Mucosa of descending colon (tissue), 3 donors: ENCODE measurements around the gene PATJ. TPM values are rescaled to one million over a fixed set of nuclear protein-coding genes. Genes with fewer than 3 reads are reported as not detected.
A peak's percentile ranks its signal among the peaks of the same experiment; 100 is the strongest.

Experiments used
- ATAC-seq: fragments of 200-7000 bp; cut with Tn5 transposase; one replicate; pipeline ENCODE4 v1.9.1; 2020; ENCODE audit warnings: mild to moderate bottlenecking, moderate library complexity
- DNase-seq, 3 donors: peaks; one replicate each; pipeline ENCODE4 v3.0.0-alpha.2; 2020
- H3K36me3 ChIP-seq: fragments of 200-600 bp; one replicate; pipeline ENCODE4 v1.8.0; 2021; ENCODE audit warnings: low read depth, mild to moderate bottlenecking
- H3K4me1 ChIP-seq: fragments of 200-600 bp; one replicate; pipeline ENCODE4 v1.8.0; 2021; ENCODE audit warnings: low read depth, mild to moderate bottlenecking
- H3K4me3 ChIP-seq: fragments of 200-600 bp; one replicate; pipeline ENCODE4 v1.8.0; 2021; ENCODE audit warnings: mild to moderate bottlenecking
- H3K9me3 ChIP-seq: fragments of 200-600 bp; one replicate; pipeline ENCODE4 v1.8.0; 2021; ENCODE audit warnings: mild to moderate bottlenecking
- intact Hi-C, 2 donors: fragments of 100-400 bp; cut with DNase I in 1 of 2; cut with micrococcal nuclease in 1 of 2; formaldehyde crosslinking; loops; one replicate each; pipeline versions ENCODE4 v1.11.0 to v1.11.1; 2022; cut with DNase I, micrococcal nuclease
- total RNA-seq, 3 donors: library from RNA; stranded (reverse); fragmentation: NEBNext Ultra II Directional in 2 of 3; extraction: Animal tissue kit (Norgen Biotek cat#: 25700) in 2 of 3; gene quantifications; one replicate each; pipeline versions ENCODE4 v1.2.1 to v1.2.4, GENCODE V29; 2021 to 2023
- TF ChIP-seq, protein P1 (sequence below): fragments of 200-600 bp; IDR thresholded peaks from one replicate; pipeline ENCODE4 v1.8.0; 2022; ENCODE audit warnings: antibody characterized with exemption, mild to moderate bottlenecking
- donor health status: DM: no; HTN: no; CAD: no; lungs with moderate emphysema.
- donor health status: DM: no; HTN: no; CAD: no.
- donor health status: DM: no; HTN: yes; CAD: no.

PATJ gene
- total RNA-seq, 3 donors from 2014 or later: 58.6 to 112 (median 65.9) TPM

DNA sequence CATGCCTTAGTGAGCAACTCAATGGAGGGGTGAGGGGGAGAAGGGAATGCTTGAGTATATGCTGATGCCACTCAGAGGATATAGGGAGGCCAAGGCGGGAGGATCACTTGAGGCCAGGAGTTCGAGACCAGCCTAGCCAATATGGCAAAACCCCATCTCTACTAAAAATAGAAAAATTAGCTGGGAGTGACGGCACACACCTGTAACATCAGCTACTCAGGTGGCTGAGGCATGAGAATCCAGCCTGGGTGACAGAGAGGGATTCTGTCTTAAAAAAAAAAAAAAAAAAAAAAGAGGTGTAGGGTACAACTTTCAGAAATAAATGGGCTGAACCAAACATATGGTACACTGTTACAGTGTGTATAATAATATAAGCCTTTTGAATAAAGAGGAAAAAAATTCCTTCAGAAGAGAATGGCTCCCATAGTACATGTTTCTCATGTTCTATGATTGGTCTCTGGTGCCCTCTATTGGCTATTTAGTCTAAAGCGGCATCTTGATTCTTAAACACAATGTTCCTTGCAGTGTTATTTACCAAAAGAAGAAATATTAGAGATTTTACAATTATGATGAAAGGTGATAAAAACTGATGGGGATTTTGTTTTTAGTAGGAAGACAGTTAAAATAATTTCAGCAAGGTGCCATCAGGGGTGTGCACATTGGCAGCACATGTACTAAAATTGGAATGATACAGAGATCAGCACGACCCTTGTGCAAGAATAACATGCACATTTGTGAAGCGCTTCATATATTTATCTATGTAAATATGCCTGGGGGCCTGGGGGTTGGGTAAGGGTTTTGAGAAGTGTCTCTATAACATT lies 109.8 kb downstream of the PATJ start:
- DNase-seq (peak in 1 of 3 donors; percentile 50), ATAC-seq (peak; percentile 77)
- Histone ChIP-seq H3K4me1 (no peaks in the 10 kb centered on the region), H3K9me3 (no peaks in the 10 kb centered on the region), H3K36me3 (no peaks in the 10 kb centered on the region), H3K4me3 (no peak overlapping the region)
- intact Hi-C loops: no loop called here
- TF ChIP-seq, protein P1, sequence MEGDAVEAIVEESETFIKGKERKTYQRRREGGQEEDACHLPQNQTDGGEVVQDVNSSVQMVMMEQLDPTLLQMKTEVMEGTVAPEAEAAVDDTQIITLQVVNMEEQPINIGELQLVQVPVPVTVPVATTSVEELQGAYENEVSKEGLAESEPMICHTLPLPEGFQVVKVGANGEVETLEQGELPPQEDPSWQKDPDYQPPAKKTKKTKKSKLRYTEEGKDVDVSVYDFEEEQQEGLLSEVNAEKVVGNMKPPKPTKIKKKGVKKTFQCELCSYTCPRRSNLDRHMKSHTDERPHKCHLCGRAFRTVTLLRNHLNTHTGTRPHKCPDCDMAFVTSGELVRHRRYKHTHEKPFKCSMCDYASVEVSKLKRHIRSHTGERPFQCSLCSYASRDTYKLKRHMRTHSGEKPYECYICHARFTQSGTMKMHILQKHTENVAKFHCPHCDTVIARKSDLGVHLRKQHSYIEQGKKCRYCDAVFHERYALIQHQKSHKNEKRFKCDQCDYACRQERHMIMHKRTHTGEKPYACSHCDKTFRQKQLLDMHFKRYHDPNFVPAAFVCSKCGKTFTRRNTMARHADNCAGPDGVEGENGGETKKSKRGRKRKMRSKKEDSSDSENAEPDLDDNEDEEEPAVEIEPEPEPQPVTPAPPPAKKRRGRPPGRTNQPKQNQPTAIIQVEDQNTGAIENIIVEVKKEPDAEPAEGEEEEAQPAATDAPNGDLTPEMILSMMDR: peak; percentile 34

DNA sequence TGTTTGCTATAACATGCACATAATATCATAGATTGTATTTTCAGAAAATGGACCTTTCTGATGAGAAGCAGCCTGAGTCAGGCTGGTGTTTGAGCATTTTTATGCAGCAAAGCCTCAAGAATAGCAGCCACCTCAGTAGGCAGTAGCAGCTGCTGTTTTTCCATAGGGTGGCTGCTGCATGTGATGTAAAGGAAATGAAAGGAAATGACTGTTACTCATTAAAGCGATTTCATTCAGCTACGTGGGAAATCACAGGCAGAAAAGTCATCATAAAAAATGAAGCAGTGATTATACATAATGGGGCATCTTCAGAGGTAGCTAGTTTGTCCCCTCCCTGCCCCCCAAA lies 110.4 kb downstream of the PATJ start:
- intact Hi-C loops: no loop called here
- ATAC-seq (no peak), DNase-seq (no peak)
- no peaks in the 10 kb centered on the region for H3K9me3 ChIP-seq
- no peak overlapping the region for H3K4me3 ChIP-seq
- TF ChIP-seq, protein P1: no peak
- no peaks in the 10 kb centered on the region for H3K36me3 ChIP-seq
- H3K4me1 ChIP-seq: no peaks in the 10 kb centered on the region

DNA sequence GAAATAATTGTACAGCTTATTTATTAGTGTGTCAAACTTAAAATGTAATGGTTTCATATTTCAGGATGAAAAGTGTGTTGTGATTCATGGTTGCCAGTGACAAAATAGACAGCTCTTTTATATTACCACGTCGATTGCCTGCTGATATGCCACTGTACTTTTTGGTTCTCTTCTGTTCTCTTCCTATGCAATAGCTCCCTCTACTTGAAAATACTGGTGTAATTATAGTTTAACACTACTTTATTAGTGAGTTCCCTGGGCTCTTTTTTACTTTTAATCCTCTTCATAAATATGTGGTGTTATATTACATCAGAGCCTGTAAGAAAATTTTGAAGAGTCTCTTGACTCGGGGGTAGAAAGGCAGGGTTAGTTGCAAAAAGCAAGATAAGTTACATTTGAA lies 111.3 kb downstream of the PATJ start:
- intact Hi-C loops: no loop called here
- TF ChIP-seq, protein P1: no peak
- no peaks in the 10 kb centered on the region for H3K9me3 ChIP-seq
- ATAC-seq (no peak), DNase-seq (no peak)
- no peaks in the 10 kb centered on the region for H3K36me3 ChIP-seq
- H3K4me1 ChIP-seq: no peaks in the 10 kb centered on the region
- no peak overlapping the region for H3K4me3 ChIP-seq

DNA sequence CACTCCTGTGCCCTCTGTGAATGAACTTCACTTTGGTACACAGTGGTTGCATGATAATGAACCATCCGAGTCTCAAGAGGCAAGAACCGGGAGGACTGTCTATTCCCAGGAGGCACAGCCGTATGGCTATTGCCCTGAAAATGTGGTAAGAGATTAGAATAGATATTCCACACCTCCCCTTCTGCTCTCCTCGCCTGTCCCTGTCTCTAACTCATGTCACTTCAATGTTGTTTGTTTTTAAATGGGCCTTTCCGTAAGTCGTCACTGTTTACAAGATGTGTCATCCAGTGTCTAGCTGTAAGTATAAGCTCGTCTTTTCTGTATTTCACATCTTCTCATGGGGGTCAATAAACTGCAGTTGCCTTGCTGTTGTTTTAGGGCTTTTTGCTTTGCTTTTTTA lies 122.2 kb downstream of the PATJ start:
- Histone ChIP-seq H3K9me3 (no peaks in the 10 kb centered on the region), H3K4me3 (no peak overlapping the region), H3K4me1 (no peaks in the 10 kb centered on the region), H3K36me3 (no peaks in the 10 kb centered on the region)
- no peak for DNase-seq
- intact Hi-C loops: no loop called here
- TF ChIP-seq, protein P1: no peak
- ATAC-seq: no peak

DNA sequence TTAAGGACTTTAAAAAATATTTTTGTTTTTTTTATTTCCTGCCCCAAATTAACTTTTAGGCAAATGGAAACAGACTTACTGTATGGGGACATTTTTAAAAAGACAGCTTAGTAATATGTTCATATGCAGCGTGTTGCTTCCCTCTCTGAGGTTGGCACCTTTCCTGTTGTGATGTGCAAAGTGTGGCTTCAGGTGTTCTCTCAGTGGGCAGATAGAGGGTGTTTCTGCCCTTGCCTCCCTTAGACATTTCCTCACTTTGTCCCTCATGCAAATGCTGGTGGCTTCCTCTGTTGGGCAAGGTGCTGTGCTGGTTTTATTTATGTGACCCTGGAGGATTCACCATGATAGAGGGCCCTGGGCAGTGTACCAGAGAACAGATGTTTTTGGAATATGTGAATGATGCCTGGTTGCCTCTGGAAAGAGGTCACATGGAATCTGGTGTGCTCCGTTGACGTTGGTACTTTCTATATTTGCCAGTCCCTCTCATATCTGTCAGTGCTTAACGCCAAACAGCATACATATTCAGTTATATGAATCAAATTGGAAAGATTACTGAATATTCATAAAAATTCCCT lies 123.5 kb downstream of the PATJ start:
- H3K36me3 ChIP-seq: no peaks in the 10 kb centered on the region
- H3K4me1 ChIP-seq: no peaks in the 10 kb centered on the region
- TF ChIP-seq, protein P1: no peak
- DNase-seq (no peak), ATAC-seq (no peak)
- no peaks in the 10 kb centered on the region for H3K9me3 ChIP-seq
- H3K4me3 ChIP-seq: no peak overlapping the region
- intact Hi-C loops: no loop called here
